Right lobe of liver (tissue), 4 donors: ENCODE results near the gene ZSCAN21.

Experiments used
- POLR2A ChIP-seq: fragments of 450-650 bp; IDR thresholded peaks from one replicate; pipeline ENCODE4 v1.6.1; 2017; ENCODE audit warnings: antibody characterized with exemption, mild to moderate bottlenecking
- TF ChIP-seq, protein P1 (sequence below), 4 donors: fragments of 200-600 bp in 3 of 4; fragments of 450-650 bp in 1 of 4; IDR thresholded peaks; one replicate each; pipeline versions ENCODE4 v1.5.1 to v1.8.0; 2016 to 2022; ENCODE audit warnings: antibody characterized with exemption in 4 of 4, mild to moderate bottlenecking in 2 of 4
- donor health status: DM: no; HTN: no; CAD: no.
- donor health status: DM: no; HTN: no; CAD: no.
- donor health status: DM: no; HTN: yes; CAD: no.

GRCh38 chr7:100088095-100088620 lies 38.6 kb downstream of the ZSCAN21 start:
- TF ChIP-seq, protein P1, sequence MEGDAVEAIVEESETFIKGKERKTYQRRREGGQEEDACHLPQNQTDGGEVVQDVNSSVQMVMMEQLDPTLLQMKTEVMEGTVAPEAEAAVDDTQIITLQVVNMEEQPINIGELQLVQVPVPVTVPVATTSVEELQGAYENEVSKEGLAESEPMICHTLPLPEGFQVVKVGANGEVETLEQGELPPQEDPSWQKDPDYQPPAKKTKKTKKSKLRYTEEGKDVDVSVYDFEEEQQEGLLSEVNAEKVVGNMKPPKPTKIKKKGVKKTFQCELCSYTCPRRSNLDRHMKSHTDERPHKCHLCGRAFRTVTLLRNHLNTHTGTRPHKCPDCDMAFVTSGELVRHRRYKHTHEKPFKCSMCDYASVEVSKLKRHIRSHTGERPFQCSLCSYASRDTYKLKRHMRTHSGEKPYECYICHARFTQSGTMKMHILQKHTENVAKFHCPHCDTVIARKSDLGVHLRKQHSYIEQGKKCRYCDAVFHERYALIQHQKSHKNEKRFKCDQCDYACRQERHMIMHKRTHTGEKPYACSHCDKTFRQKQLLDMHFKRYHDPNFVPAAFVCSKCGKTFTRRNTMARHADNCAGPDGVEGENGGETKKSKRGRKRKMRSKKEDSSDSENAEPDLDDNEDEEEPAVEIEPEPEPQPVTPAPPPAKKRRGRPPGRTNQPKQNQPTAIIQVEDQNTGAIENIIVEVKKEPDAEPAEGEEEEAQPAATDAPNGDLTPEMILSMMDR (IDR thresholded peaks at IDR 0.05): no peak
- TF ChIP-seq POLR2A: no peak
